CD4-positive, alpha-beta memory T cell (primary cell): Measurements from ENCODE around the gene AHRR. TPM values are rescaled to one million over a fixed set of nuclear protein-coding genes. Genes with fewer than 3 reads are reported as not detected.
"Not testable (repeated sequence)": the region's sequence is repeated elsewhere in the genome, so short reads cannot be mapped to it uniquely, and the experiment has no call there.

Source experiments
- CTCF ChIA-PET: fragments of 350-600 bp; sonication (Branson Sonifier 250); formaldehyde crosslinking; loops from one replicate; lab custom pipeline; 2021; ENCODE audit warnings: inconsistent platforms; ENCODE audit not compliant: partially characterized antibody; lab: Charles Lee
- POLR2A ChIA-PET: fragments of 350-600 bp; sonication (Branson Sonifier 250); formaldehyde crosslinking; loops from one replicate; lab custom pipeline; 2021; ENCODE audit not compliant: partially characterized antibody; lab: Charles Lee
- DNase-seq, 5 donors: peaks; one replicate each; pipeline versions ENCODE4 v3.0.0 to v3.0.0-alpha.2; 2020 to 2022; ENCODE audit warnings: mixed read lengths in 1 of 5
- H3K27ac ChIP-seq: one replicate; pipeline ENCODE4 v1.7.0; 2013; ENCODE audit warnings: low read depth, low read length
- H3K27me3 ChIP-seq: 2 replicates; pipeline ENCODE4 v1.7.0; 2013; ENCODE audit warnings: mild to moderate bottlenecking, low read length, moderate library complexity; ENCODE audit not compliant: insufficient read depth
- H3K36me3 ChIP-seq: 2 replicates; pipeline ENCODE4 v1.7.0; 2013; ENCODE audit warnings: mild to moderate bottlenecking, low read length, moderate library complexity; ENCODE audit not compliant: insufficient read depth
- H3K4me1 ChIP-seq: 2 replicates; pipeline ENCODE4 v1.7.0; 2013; ENCODE audit warnings: mild to moderate bottlenecking, low read length, moderate library complexity; ENCODE audit not compliant: insufficient read depth
- H3K4me3 ChIP-seq, 2 donors: one replicate each; pipeline ENCODE4 v1.7.0; 2013; ENCODE audit warnings: low read length in 2 of 2, mild to moderate bottlenecking in 1 of 2
- H3K9me3 ChIP-seq, 2 donors: one replicate each; pipeline ENCODE4 v1.7.0; 2013; ENCODE audit warnings: low read length in 2 of 2, control low read depth in 1 of 2; ENCODE audit not compliant: control insufficient read depth in 1 of 2
- H3K27ac Mint-ChIP-seq, 7 donors: one replicate each; pipeline ENCODE4 v1.8.0; 2020 to 2021; ENCODE audit warnings: mixed read lengths in 7 of 7, mild to moderate bottlenecking in 6 of 7, inconsistent platforms in 3 of 7, moderate library complexity in 3 of 7
- H3K27me3 Mint-ChIP-seq, 2 donors: one replicate each; pipeline ENCODE4 v1.8.0; 2020 to 2021; ENCODE audit warnings: mixed read lengths in 2 of 2
- H3K36me3 Mint-ChIP-seq, 2 donors: one replicate each; pipeline ENCODE4 v1.8.0; 2020 to 2021; ENCODE audit warnings: mixed read lengths in 2 of 2, inconsistent platforms in 1 of 2, mild to moderate bottlenecking in 1 of 2
- H3K4me1 Mint-ChIP-seq, 4 donors: one replicate each; pipeline ENCODE4 v1.8.0; 2020 to 2021; ENCODE audit warnings: mixed read lengths in 4 of 4, mild to moderate bottlenecking in 1 of 4
- H3K4me3 Mint-ChIP-seq, 8 donors: one replicate each; pipeline ENCODE4 v1.8.0; 2020 to 2021; ENCODE audit warnings: mixed read lengths in 8 of 8, mild to moderate bottlenecking in 7 of 8, moderate library complexity in 6 of 8, inconsistent platforms in 3 of 8
- H3K9me3 Mint-ChIP-seq, 8 donors: one replicate each; pipeline ENCODE4 v1.8.0; 2020 to 2021; ENCODE audit warnings: mixed read lengths in 8 of 8, mild to moderate bottlenecking in 5 of 8, inconsistent platforms in 3 of 8, moderate library complexity in 1 of 8
- intact Hi-C: fragments of 100-400 bp; cut with micrococcal nuclease; formaldehyde crosslinking; loops from one replicate; pipeline ENCODE4 v1.15.1; 2023
- polyA plus RNA-seq, 2 donors: library from polyadenylated mRNA; unstranded; fragments of 300-500 nt; fragmentation: Illumina TruSeq; gene quantifications; one replicate each; pipeline ENCODE4 v1.2.3, GENCODE V29; 2021
- total RNA-seq, 2 experiments: library from RNA; stranded (reverse); gene quantifications; one replicate each; pipeline ENCODE4 v1.2.3, GENCODE V29; 2021

The AHRR gene
- total and polyA plus RNA-seq, 4 experiments from 2014 or later: 0.23 to 2.7 (median 0.74) TPM

GRCh38 chr5:407801-408268 is 86.3 kb downstream of the AHRR start:
- peaks cover 13 to 17% of the 10 kb centered on the region in 2 donors for H3K27me3 Mint-ChIP-seq

GRCh38 chr5:410911-411517 is 89.5 kb downstream of the AHRR start:
- POLR2A ChIA-PET: no interaction called here
- H3K9me3 ChIP-seq: no peaks in the 10 kb centered on the region
- H3K4me1 Mint-ChIP-seq: peaks cover 0 to 5% (median 0%) of the 10 kb centered on the region in 4 donors

More at GRCh38 chr5:407801-408268, 86.3 kb downstream of the AHRR start:
- no peak for DNase-seq
- H3K27ac Mint-ChIP-seq: no peak overlapping the region
- CTCF ChIA-PET: no interaction called here
- Histone ChIP-seq H3K36me3 (no peaks in the 10 kb centered on the region), H3K27me3 (peaks cover 3% of the 10 kb centered on the region), H3K27ac (no peak overlapping the region), H3K4me3 (no peak overlapping the region), H3K9me3 (no peaks in the 10 kb centered on the region), H3K4me1 (no peaks in the 10 kb centered on the region)
- H3K36me3 Mint-ChIP-seq: no peaks in the 10 kb centered on the region
- POLR2A ChIA-PET: no interaction called here
- H3K9me3 Mint-ChIP-seq: no peaks in the 10 kb centered on the region
- H3K4me3 Mint-ChIP-seq: no peak overlapping the region
- intact Hi-C loops: no loop called here
- H3K4me1 Mint-ChIP-seq: no peaks in the 10 kb centered on the region

GRCh38 chr5:411728-412127 is 90.2 kb downstream of the AHRR start:
- Histone ChIP-seq H3K27me3 (no peaks in the 10 kb centered on the region), H3K27ac (no peak overlapping the region), H3K9me3 (no peaks in the 10 kb centered on the region), H3K4me1 (no peaks in the 10 kb centered on the region), H3K4me3 (no peak overlapping the region), H3K36me3 (no peaks in the 10 kb centered on the region)
- Mint-ChIP-seq H3K4me3 (no peak overlapping the region), H3K36me3 (no peaks in the 10 kb centered on the region), H3K27me3 (peaks cover 5 to 10% of the 10 kb centered on the region in 2 donors), H3K27ac (no peak overlapping the region), H3K9me3 (no peaks in the 10 kb centered on the region), H3K4me1 (peaks cover 0 to 5% (median 0%) of the 10 kb centered on the region in 4 donors)
- ChIA-PET CTCF (no interaction called here), POLR2A (no interaction called here)
- no peak for DNase-seq
- intact Hi-C loops: no loop called here

More at GRCh38 chr5:410911-411517, 89.5 kb downstream of the AHRR start:
- Mint-ChIP-seq H3K36me3 (no peaks in the 10 kb centered on the region), H3K27me3 (peaks cover 5 to 11% of the 10 kb centered on the region in 2 donors), H3K27ac (no peak overlapping the region), H3K9me3 (no peaks in the 10 kb centered on the region), H3K4me3 (no peak overlapping the region)
- no peaks in the 10 kb centered on the region for H3K27me3 ChIP-seq
- no peak for DNase-seq
- H3K27ac ChIP-seq: no peak overlapping the region
- H3K36me3 ChIP-seq: no peaks in the 10 kb centered on the region
- H3K4me3 ChIP-seq: no peak overlapping the region
- intact Hi-C loops: no loop called here
- CTCF ChIA-PET: no interaction called here
- H3K4me1 ChIP-seq: no peaks in the 10 kb centered on the region

- H3K36me3 Mint-ChIP-seq, H3K4me1 Mint-ChIP-seq, H3K9me3 Mint-ChIP-seq, H3K4me1 ChIP-seq, H3K9me3 ChIP-seq, H3K27me3 Mint-ChIP-seq, H3K36me3 ChIP-seq, H3K27ac ChIP-seq, H3K27ac Mint-ChIP-seq, DNase-seq, H3K27me3 ChIP-seq, H3K4me3 ChIP-seq, CTCF ChIA-PET, H3K4me3 Mint-ChIP-seq, POLR2A ChIA-PET, intact Hi-C loops: not testable (repeated sequence)
Observed at GRCh38 chr5:414991-415927, 93.7 kb downstream of the AHRR start.

- POLR2A ChIA-PET: no interaction called here
- Histone ChIP-seq H3K9me3 (no peaks in the 10 kb centered on the region), H3K4me3 (no peak overlapping the region), H3K27ac (no peak overlapping the region), H3K36me3 (no peaks in the 10 kb centered on the region), H3K27me3 (no peaks in the 10 kb centered on the region), H3K4me1 (no peaks in the 10 kb centered on the region)
- CTCF ChIA-PET: no interaction called here
- no peak overlapping the region for H3K27ac Mint-ChIP-seq
- H3K36me3 Mint-ChIP-seq: no peaks in the 10 kb centered on the region
- no peaks in the 10 kb centered on the region for H3K9me3 Mint-ChIP-seq
- H3K4me3 Mint-ChIP-seq: no peak overlapping the region
- DNase-seq: no peak
- intact Hi-C loops: no loop called here
- peaks cover 0 to 5% (median 0%) of the 10 kb centered on the region in 4 donors for H3K4me1 Mint-ChIP-seq
- peaks cover 4 to 9% of the 10 kb centered on the region in 2 donors for H3K27me3 Mint-ChIP-seq
Observed at GRCh38 chr5:415928-416635, 94.6 kb downstream of the AHRR start.

GRCh38 chr5:416636-416960 is 95.1 kb downstream of the AHRR start:
- intact Hi-C loops: no loop called here
- H3K36me3 Mint-ChIP-seq: no peaks in the 10 kb centered on the region
- Histone ChIP-seq H3K27ac (no peak overlapping the region), H3K4me1 (no peaks in the 10 kb centered on the region), H3K27me3 (no peaks in the 10 kb centered on the region), H3K4me3 (no peak overlapping the region), H3K9me3 (no peaks in the 10 kb centered on the region), H3K36me3 (no peaks in the 10 kb centered on the region)
- POLR2A ChIA-PET: no interaction called here
- H3K27me3 Mint-ChIP-seq: peaks cover 2 to 7% of the 10 kb centered on the region in 2 donors
- H3K4me1 Mint-ChIP-seq: peaks cover 0 to 5% (median 0%) of the 10 kb centered on the region in 4 donors
- H3K4me3 Mint-ChIP-seq: no peak overlapping the region
- DNase-seq: no peak
- no peak overlapping the region for H3K27ac Mint-ChIP-seq
- CTCF ChIA-PET: no interaction called here
- H3K9me3 Mint-ChIP-seq: no peaks in the 10 kb centered on the region
